GM23248 (cell line): ENCODE data around the gene CCDC194. TPM values are rescaled to one million over a fixed set of nuclear protein-coding genes. Genes with fewer than 3 reads are reported as not detected.
A peak's percentile ranks its signal among the peaks of the same experiment; 100 is the strongest.

ENCODE experiments used
- DNase-seq: peaks from one replicate; pipeline ENCODE4 v3.0.0-alpha.2; 2015
- H2AFZ ChIP-seq: fragments of 200-600 bp; sonication (generic); 2 replicates; pipeline ENCODE4 v1.6.1; 2016; ENCODE audit warnings: antibody characterized with exemption
- H3F3A ChIP-seq: fragments of 200-600 bp; sonication (generic); 2 replicates; pipeline ENCODE4 v1.6.1; 2016; ENCODE audit warnings: mild to moderate bottlenecking, antibody characterized with exemption, mixed run types; ENCODE audit not compliant: insufficient read depth
- H3K27ac ChIP-seq: fragments of 200-600 bp; sonication (generic); 2 replicates; pipeline ENCODE4 v1.5.1; 2016; ENCODE audit warnings: mild to moderate bottlenecking
- H3K27me3 ChIP-seq: fragments of 200-600 bp; sonication (generic); replicated peaks from 2 replicates; pipeline ENCODE4 v1.6.1; 2016; ENCODE audit warnings: mild to moderate bottlenecking; ENCODE audit not compliant: insufficient read depth
- H3K36me3 ChIP-seq: fragments of 200-600 bp; sonication (generic); 2 replicates; pipeline ENCODE4 v1.6.1; 2016; ENCODE audit warnings: low read depth, mild to moderate bottlenecking
- H3K4me1 ChIP-seq: fragments of 200-600 bp; sonication (generic); 2 replicates; pipeline ENCODE4 v1.6.1; 2016; ENCODE audit warnings: mild to moderate bottlenecking; ENCODE audit not compliant: insufficient read depth
- H3K4me2 ChIP-seq: fragments of 200-600 bp; sonication (generic); one replicate; pipeline ENCODE4 v1.6.1; 2016; ENCODE audit warnings: mild to moderate bottlenecking; ENCODE audit not compliant: unreplicated experiment
- H3K4me3 ChIP-seq: fragments of 200-600 bp; sonication (generic); 2 replicates; pipeline ENCODE4 v1.5.1; 2016; ENCODE audit warnings: mild to moderate bottlenecking
- H3K79me2 ChIP-seq: fragments of 200-600 bp; sonication (generic); 2 replicates; pipeline ENCODE4 v1.6.1; 2016; ENCODE audit warnings: mild to moderate bottlenecking; ENCODE audit not compliant: insufficient read depth
- H3K9ac ChIP-seq: fragments of 200-600 bp; sonication (generic); 2 replicates; pipeline ENCODE4 v1.6.1; 2016; ENCODE audit warnings: mild to moderate bottlenecking
- H3K9me2 ChIP-seq: fragments of 200-600 bp; sonication (generic); 2 replicates; pipeline ENCODE4 v1.6.1; 2016; ENCODE audit warnings: mixed run types, mild to moderate bottlenecking, moderate library complexity; ENCODE audit not compliant: insufficient read depth
- H3K9me3 ChIP-seq: fragments of 200-600 bp; sonication (generic); one replicate; pipeline ENCODE4 v1.6.1; 2017; ENCODE audit warnings: low read depth
- H4K20me1 ChIP-seq: fragments of 200-600 bp; sonication (generic); 2 replicates; pipeline ENCODE4 v1.6.0; 2016; ENCODE audit not compliant: insufficient read depth
- EZH2 ChIP-seq: fragments of 200-600 bp; sonication (generic); IDR thresholded peaks from 2 replicates; pipeline ENCODE4 v1.6.1; 2018; ENCODE audit warnings: antibody characterized with exemption, mild to moderate bottlenecking; ENCODE audit not compliant: insufficient read depth, poor library complexity, severe bottlenecking
- EZH2phosphoT487 ChIP-seq: fragments of 200-600 bp; sonication (generic); IDR thresholded peaks from 2 replicates; pipeline ENCODE4 v1.6.1; 2018; ENCODE audit warnings: antibody characterized with exemption, moderate library complexity, mild to moderate bottlenecking, low read depth; ENCODE audit not compliant: insufficient read depth
- WGBS, 2 experiments: methylation state at CpG; one replicate each; pipeline ENCODE4 v1.1.6; 2015 to 2017; ENCODE audit warnings: low lambda C conversion rate in 2 of 2, low coverage in 1 of 2; ENCODE audit errors: missing lambda C conversion rate in 2 of 2; 5-methylcytosine and 5-hydroxymethylcytosine counted together
- in situ Hi-C: fragments of 300-500 bp; cut with MboI; formaldehyde crosslinking; loops from 2 replicates; pipeline ENCODE4 v1.15.0; 2020
- polyA plus RNA-seq: library from polyadenylated mRNA; unstranded; fragments of >200 nt; fragmentation: Nextera tagmentation; extraction: Ambion mirVana; gene quantifications from 2 replicates; pipeline ENCODE4 v1.2.1, GENCODE V29; 2016
- total RNA-seq: library from RNA; depleted of rRNA; stranded (reverse); fragments of >200 nt; shearing (Covaris generic); gene quantifications from 2 replicates; pipeline ENCODE4 v1.2.3, GENCODE V29; 2014; rRNA removed

The CCDC194 gene
- total RNA-seq (not detected in 2 replicates), polyA plus RNA-seq (not detected in 2 replicates)

GRCh38 chr19:17393914-17394313 is at the start of gene CCDC194:
Gene CCDC194, minus strand, starts transcription at chr19:17394196. Its CDS starts 38 bp downstream, at chr19:17394158.
- no peaks in the 10 kb centered on the region for H3K4me1 ChIP-seq
- H3K27me3 ChIP-seq: no peaks in the 10 kb centered on the region; the same call in 1 of the 2 replicates
- no peaks in the 10 kb centered on the region for H3K9me2 ChIP-seq
- no peak within 1 kb of the TSS for H3K9ac ChIP-seq
- H3K27ac ChIP-seq: no peak within 1 kb of the TSS
- peak; percentile 14 for DNase-seq
- H4K20me1 ChIP-seq: no peaks in the 10 kb centered on the region
- H3K4me3 ChIP-seq: no peak within 1 kb of the TSS
- H3K79me2 ChIP-seq: no peaks in the 10 kb centered on the region
- in situ Hi-C loops: no loop called here
- peak within 1 kb of the TSS; percentile 66 for H2AFZ ChIP-seq
- 10 to 11% methylated on average over 41 of the region's 41 CpGs for WGBS, 2 experiments
- H3K9me3 ChIP-seq: no peaks in the 10 kb centered on the region
- H3F3A ChIP-seq: peaks cover 8% of the 10 kb centered on the region; the same call in 1 of the 2 replicates
- no peaks in the 10 kb centered on the region for H3K36me3 ChIP-seq
- TF ChIP-seq EZH2 (no peak), EZH2phosphoT487 (no peak)
- H3K4me2 ChIP-seq: no peak within 1 kb of the TSS

GRCh38 chr19:17441241-17442021 is 47.4 kb upstream of the CCDC194 start:
- no peaks in the 10 kb centered on the region for H3K9me2 ChIP-seq
- DNase-seq: peak; percentile 56
- H3K9ac ChIP-seq: no peak overlapping the region
- peaks cover 7% of the 10 kb centered on the region for H3F3A ChIP-seq
- H3K4me2 ChIP-seq: no peak overlapping the region
- H3K4me1 ChIP-seq: peaks cover 6% of the 10 kb centered on the region; the same call in 1 of the 2 replicates
- H2AFZ ChIP-seq: no peak overlapping the region
- no peaks in the 10 kb centered on the region for H3K27me3 ChIP-seq
- H3K79me2 ChIP-seq: no peaks in the 10 kb centered on the region
- WGBS, 2 experiments: 10 to 15% methylated on average over 8 of the region's 8 CpGs
- no peak overlapping the region for H3K27ac ChIP-seq
- H4K20me1 ChIP-seq: no peaks in the 10 kb centered on the region
- no peak overlapping the region for H3K4me3 ChIP-seq
- in situ Hi-C loops: no loop called here
- TF ChIP-seq EZH2 (no peak), EZH2phosphoT487 (no peak)
- no peaks in the 10 kb centered on the region for H3K36me3 ChIP-seq
- no peaks in the 10 kb centered on the region for H3K9me3 ChIP-seq

GRCh38 chr19:17436874-17437267 is 42.9 kb upstream of the CCDC194 start:
- Histone ChIP-seq H3K9me3 (no peaks in the 10 kb centered on the region), H3K4me3 (no peak overlapping the region), H3K9ac (no peak overlapping the region), H3K27ac (no peak overlapping the region), H3K36me3 (no peaks in the 10 kb centered on the region), H3K79me2 (no peaks in the 10 kb centered on the region), H3K9me2 (no peaks in the 10 kb centered on the region), H3K27me3 (no peaks in the 10 kb centered on the region), H3K4me2 (no peak overlapping the region), H4K20me1 (no peaks in the 10 kb centered on the region), H3K4me1 (peaks cover 5% of the 10 kb centered on the region; the same call in 1 of the 2 replicates), H2AFZ (no peak overlapping the region), H3F3A (peaks cover 7% of the 10 kb centered on the region)
- no peak for DNase-seq
- TF ChIP-seq EZH2 (no peak), EZH2phosphoT487 (no peak)
- in situ Hi-C loops: no loop called here
- WGBS, 2 experiments: 75 to 82% methylated on average over 7 of the region's 7 CpGs

GRCh38 chr19:17436094-17436873 is 42.3 kb upstream of the CCDC194 start:
- no peaks in the 10 kb centered on the region for H4K20me1 ChIP-seq
- peaks cover 1% of the 10 kb centered on the region; the same call in 1 of the 2 replicates for H3F3A ChIP-seq
- H3K9ac ChIP-seq: no peak overlapping the region
- H2AFZ ChIP-seq: no peak overlapping the region
- 84 to 86% methylated on average over 25 of the region's 25 CpGs for WGBS, 2 experiments
- no peaks in the 10 kb centered on the region for H3K36me3 ChIP-seq
- in situ Hi-C loops: no loop called here
- H3K27me3 ChIP-seq: no peaks in the 10 kb centered on the region
- no peaks in the 10 kb centered on the region for H3K79me2 ChIP-seq
- H3K9me3 ChIP-seq: no peaks in the 10 kb centered on the region
- H3K4me1 ChIP-seq: no peaks in the 10 kb centered on the region
- TF ChIP-seq EZH2 (no peak), EZH2phosphoT487 (no peak)
- H3K4me2 ChIP-seq: no peak overlapping the region
- H3K27ac ChIP-seq: no peak overlapping the region
- no peak for DNase-seq
- no peaks in the 10 kb centered on the region for H3K9me2 ChIP-seq
- H3K4me3 ChIP-seq: no peak overlapping the region
